Spleen (tissue), 7 donors: ENCODE data around the gene GLRB.

ENCODE experiments used
- POLR2A ChIP-seq, 3 donors: fragments of 450-650 bp; IDR thresholded peaks; one replicate each; pipeline ENCODE4 v1.5.1; 2017; ENCODE audit warnings: antibody characterized with exemption in 3 of 3, mild to moderate bottlenecking in 1 of 3
- POLR2AphosphoS5 ChIP-seq, 3 donors: sonication (generic); formaldehyde crosslinking; IDR thresholded peaks; one replicate each; pipeline ENCODE4 v1.5.1; 2017; ENCODE audit warnings: antibody characterized with exemption in 3 of 3
- TF ChIP-seq, protein P1 (sequence below), 11 experiments: fragments of 200-600 bp in 7 of 11; fragments of 450-650 bp in 4 of 11; sonication (generic) in 4 of 11; IDR thresholded peaks in 8 of 11; conservative IDR thresholded peaks in 3 of 11; 1 replicate in 7 of 11; 2 replicates in 4 of 11; pipeline versions ENCODE4 v1.4.0 to v1.8.0; 2016 to 2021; ENCODE audit warnings: antibody characterized with exemption in 11 of 11, inconsistent platforms in 4 of 11, mild to moderate bottlenecking in 1 of 11
- donor health status: DM: no; HTN: no; CAD: no; lungs with moderate emphysema.
- donor health status: DM: no; HTN: no; CAD: no.
- donor health status: DM: no; HTN: no; CAD: no.

DNA sequence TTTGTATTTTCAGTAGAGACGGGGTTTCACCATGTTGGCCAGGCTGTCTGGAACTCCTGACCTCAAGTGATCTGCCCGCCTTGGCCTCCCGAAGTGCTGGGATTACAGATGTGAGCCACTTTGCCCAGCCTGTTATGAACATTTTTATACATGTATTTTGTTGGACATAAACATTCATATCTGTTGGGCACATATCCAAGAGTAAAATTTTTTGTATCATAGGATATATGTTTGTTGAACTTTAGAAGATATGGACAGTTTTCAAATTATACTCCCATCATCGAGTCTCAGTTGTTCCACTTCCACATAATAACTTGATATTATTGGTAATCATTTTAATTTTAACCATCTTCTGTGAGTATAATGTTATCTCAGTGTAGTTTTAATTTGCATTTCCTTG lies 23.6 kb downstream of the GLRB start:
- no peak for TF ChIP-seq POLR2A (IDR thresholded peaks at IDR 0.05)
- TF ChIP-seq, protein P1, sequence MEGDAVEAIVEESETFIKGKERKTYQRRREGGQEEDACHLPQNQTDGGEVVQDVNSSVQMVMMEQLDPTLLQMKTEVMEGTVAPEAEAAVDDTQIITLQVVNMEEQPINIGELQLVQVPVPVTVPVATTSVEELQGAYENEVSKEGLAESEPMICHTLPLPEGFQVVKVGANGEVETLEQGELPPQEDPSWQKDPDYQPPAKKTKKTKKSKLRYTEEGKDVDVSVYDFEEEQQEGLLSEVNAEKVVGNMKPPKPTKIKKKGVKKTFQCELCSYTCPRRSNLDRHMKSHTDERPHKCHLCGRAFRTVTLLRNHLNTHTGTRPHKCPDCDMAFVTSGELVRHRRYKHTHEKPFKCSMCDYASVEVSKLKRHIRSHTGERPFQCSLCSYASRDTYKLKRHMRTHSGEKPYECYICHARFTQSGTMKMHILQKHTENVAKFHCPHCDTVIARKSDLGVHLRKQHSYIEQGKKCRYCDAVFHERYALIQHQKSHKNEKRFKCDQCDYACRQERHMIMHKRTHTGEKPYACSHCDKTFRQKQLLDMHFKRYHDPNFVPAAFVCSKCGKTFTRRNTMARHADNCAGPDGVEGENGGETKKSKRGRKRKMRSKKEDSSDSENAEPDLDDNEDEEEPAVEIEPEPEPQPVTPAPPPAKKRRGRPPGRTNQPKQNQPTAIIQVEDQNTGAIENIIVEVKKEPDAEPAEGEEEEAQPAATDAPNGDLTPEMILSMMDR (IDR thresholded peaks at IDR 0.05 in 8 of 11, conservative IDR thresholded peaks at IDR 0.05 in 3 of 11), result no peak
- no peak for TF ChIP-seq POLR2AphosphoS5 (IDR thresholded peaks at IDR 0.05)
